ENCODE data around the gene GSTO2. TPM values are rescaled to one million over a fixed set of nuclear protein-coding genes. Genes with fewer than 3 reads are reported as not detected.

The GSTO2 gene
- total and polyA plus RNA-seq, 10 of the 15 experiments (the other 5 are each of a cell fraction or from before 2014, with no cell fraction given) = 0.16 to 0.86 (median 0.46) TPM

- TF ChIP-seq ETV6 (conservative IDR thresholded peaks at IDR 0.05 in 1 of 2, IDR thresholded peaks at IDR 0.05 in 1 of 2; ENCODE audit: borderline replicate concordance in 1 of 2, low read depth in 1 of 2) = no peak
- no peak for TF ChIP-seq ZBTB4 (CRISPR knock-in tag; IDR thresholded peaks at IDR 0.05)
- TF ChIP-seq FOXM1 (IDR thresholded peaks at IDR 0.05; ENCODE audit: low read depth, low read length) = peak; percentile 56; the same call in 1 of the 2 replicates
- TF ChIP-seq, protein P1, sequence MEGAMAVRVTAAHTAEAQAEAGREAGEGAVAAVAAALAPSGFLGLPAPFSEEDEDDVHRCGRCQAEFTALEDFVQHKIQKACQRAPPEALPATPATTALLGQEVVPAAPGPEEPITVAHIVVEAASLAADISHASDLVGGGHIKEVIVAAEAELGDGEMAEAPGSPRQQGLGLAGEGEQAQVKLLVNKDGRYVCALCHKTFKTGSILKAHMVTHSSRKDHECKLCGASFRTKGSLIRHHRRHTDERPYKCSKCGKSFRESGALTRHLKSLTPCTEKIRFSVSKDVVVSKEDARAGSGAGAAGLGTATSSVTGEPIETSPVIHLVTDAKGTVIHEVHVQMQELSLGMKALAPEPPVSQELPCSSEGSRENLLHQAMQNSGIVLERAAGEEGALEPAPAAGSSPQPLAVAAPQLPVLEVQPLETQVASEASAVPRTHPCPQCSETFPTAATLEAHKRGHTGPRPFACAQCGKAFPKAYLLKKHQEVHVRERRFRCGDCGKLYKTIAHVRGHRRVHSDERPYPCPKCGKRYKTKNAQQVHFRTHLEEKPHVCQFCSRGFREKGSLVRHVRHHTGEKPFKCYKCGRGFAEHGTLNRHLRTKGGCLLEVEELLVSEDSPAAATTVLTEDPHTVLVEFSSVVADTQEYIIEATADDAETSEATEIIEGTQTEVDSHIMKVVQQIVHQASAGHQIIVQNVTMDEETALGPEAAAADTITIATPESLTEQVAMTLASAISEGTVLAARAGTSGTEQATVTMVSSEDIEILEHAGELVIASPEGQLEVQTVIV (IDR thresholded peaks at IDR 0.05; ENCODE audit: borderline replicate concordance, partially characterized antibody) = no peak
- TF ChIP-seq SUPT20H (IDR thresholded peaks at IDR 0.05; ENCODE audit: borderline replicate concordance, control insufficient read depth, low read depth, low read length) = no peak
- TF ChIP-seq CHD4 (IDR thresholded peaks at IDR 0.05) = no peak
- peak; percentile 64 for TF ChIP-seq KLF5 (IDR thresholded peaks at IDR 0.05; ENCODE audit: partially characterized antibody)
- TF ChIP-seq CBFB (IDR thresholded peaks at IDR 0.05; ENCODE audit: low read depth) = no peak
- no peak for TF ChIP-seq SMAD5 (IDR thresholded peaks at IDR 0.05; ENCODE audit: low read depth)
- no peak for TF ChIP-seq STAT3 (IDR thresholded peaks at IDR 0.05; ENCODE audit: low read depth, low read length)
- no peak for TF ChIP-seq PAX8 (IDR thresholded peaks at IDR 0.05)
- TF ChIP-seq MYB (IDR thresholded peaks at IDR 0.05; ENCODE audit: borderline replicate concordance, low read depth, low read length) = no peak
- peak; percentile 64; the same call in 1 of the 2 replicates for TF ChIP-seq ZBTB40 (IDR thresholded peaks at IDR 0.05; ENCODE audit: borderline replicate concordance)
- TF ChIP-seq ZNF384 (IDR thresholded peaks at IDR 0.05; ENCODE audit: borderline replicate concordance, low read depth, low read length) = no peak
- TF ChIP-seq REST (IDR thresholded peaks at IDR 0.05; ENCODE audit: low read depth, low read length) = no peak
Measured at GRCh38 chr10:104231784-104232612, 37.0 kb upstream of the GSTO2 start, which contains the start of gene CFAP43 (continued).

Measured in GM12878 (cell line).